Left ventricle myocardium superior (tissue), 1 donor: ENCODE measurements around the gene OSBPL5. TPM values are rescaled to one million over a fixed set of nuclear protein-coding genes. Genes with fewer than 3 reads are reported as not detected.

ENCODE experiments used
- ATAC-seq: fragments of 200-7000 bp; cut with Tn5 transposase; one replicate; pipeline ENCODE4 v1.9.1; 2020; ENCODE audit warnings: mild to moderate bottlenecking, moderate library complexity
- DNase-seq: peaks from one replicate; pipeline ENCODE4 v3.0.0-alpha.2; 2020
- intact Hi-C: fragments of 100-400 bp; cut with micrococcal nuclease; formaldehyde crosslinking; loops from one replicate; pipeline ENCODE4 v1.11.0; 2022
- total RNA-seq: library from RNA; stranded (reverse); fragmentation: NEBNext Ultra II Directional; extraction: Animal tissue kit (Norgen Biotek cat#: 25700); gene quantifications from one replicate; pipeline ENCODE4 v1.2.1, GENCODE V29; 2021
- donor health status: DM: no; HTN: yes; CAD: no; lungs with severe emphysema.

OSBPL5 gene
- total RNA-seq, 1 donor from 2014 or later: 15.9 TPM

DNA sequence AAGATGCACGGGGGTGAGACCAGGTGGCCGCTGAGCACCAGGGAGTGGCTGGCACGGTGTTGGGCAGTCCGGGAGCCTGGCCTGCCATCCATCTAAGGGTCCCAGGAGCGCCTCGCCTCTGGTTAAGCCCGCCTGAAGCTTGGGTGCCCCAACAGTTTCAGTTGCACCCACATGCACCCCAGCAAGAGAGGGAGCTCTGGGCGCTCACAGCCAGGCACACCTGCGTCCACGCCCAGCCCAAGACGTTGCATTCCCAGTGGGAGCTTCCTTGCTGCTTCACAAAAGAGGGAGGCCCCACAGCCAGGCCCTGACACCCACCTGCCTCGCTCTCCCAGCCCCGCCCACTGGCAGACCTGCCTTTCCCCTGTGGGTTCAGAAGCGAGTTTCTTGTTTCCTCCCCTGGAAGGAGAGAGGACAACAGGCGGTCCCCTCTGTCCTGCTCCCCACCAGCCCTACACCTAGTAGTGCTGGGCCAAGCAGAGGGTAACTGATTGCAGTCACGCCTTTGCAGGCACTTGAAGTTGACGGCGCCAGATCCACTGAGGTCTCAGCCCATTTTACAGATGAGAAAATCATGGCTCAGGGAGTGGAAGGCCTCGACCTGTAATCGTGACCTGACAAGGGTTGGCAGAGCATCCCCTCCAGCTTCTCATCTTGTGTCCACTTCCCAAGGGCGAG is 35.4 kb downstream of the OSBPL5 start:
- DNase-seq (no peak), ATAC-seq (no peak)
- intact Hi-C loops: no loop called here

GRCh38 chr11:3129181-3129590 is 35.9 kb downstream of the OSBPL5 start:
- ATAC-seq (no peak), DNase-seq (peak; percentile 19)
- intact Hi-C loops: no loop called here

GRCh38 chr11:3128356-3129180 is 36.5 kb downstream of the OSBPL5 start:
- intact Hi-C loops: no loop called here
- no peak for ATAC-seq
- peak; percentile 25 for DNase-seq

- intact Hi-C loops: no loop called here
- ATAC-seq: peak; percentile 4
- DNase-seq: peak; percentile 51
Measured at GRCh38 chr11:3127706-3128355, 37.3 kb downstream of the OSBPL5 start.

GRCh38 chr11:3126901-3127691 is 38.0 kb downstream of the OSBPL5 start:
- intact Hi-C loops: no loop called here
- ATAC-seq (no peak), DNase-seq (peak; percentile 40)

DNA sequence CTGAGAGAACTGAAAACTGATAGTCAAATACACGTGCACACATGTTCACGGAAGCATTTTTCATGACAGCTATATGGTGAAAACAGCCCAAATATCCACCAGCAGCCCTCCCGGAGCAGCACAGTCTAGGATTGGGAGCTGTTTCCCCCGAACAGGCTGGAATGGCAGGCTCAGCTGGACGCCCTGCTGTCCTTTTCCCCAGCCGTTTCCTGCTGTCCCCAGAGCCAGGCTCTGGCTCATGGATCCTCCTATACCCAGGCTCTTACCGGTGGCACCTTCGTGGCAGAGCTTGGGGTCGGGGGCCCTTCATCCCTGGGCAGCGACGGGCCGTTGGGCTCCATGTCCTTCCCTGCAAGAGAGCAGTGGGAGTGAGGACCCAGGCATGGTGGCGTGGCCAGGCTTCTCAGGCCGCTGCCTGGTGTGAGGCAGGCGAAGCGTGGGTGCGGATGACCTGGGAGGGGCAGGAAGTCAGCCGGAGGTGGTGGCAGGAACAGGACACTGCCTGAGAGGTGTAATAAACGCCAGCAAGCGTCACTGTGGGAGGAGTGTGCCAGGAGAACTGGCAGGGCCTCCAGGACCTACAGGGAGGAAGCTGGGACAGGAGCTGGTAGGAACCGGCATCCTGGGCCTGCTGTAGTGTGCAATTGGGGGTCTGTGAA is 38.8 kb downstream of the OSBPL5 start:
- DNase-seq (peak; percentile 59), ATAC-seq (peak; percentile 4)
- intact Hi-C loops: no loop called here

GRCh38 chr11:3124821-3125220 is 40.3 kb downstream of the OSBPL5 start:
- no peak for ATAC-seq
- intact Hi-C loops: no loop called here

GRCh38 chr11:3123761-3124733 is 41.1 kb downstream of the OSBPL5 start:
- peak; percentile 86 for DNase-seq
- ATAC-seq: peak; percentile 78
- intact Hi-C loops: no loop called here

More at GRCh38 chr11:3124821-3125220, 40.3 kb downstream of the OSBPL5 start:
- DNase-seq: peak; percentile 23

DNA sequence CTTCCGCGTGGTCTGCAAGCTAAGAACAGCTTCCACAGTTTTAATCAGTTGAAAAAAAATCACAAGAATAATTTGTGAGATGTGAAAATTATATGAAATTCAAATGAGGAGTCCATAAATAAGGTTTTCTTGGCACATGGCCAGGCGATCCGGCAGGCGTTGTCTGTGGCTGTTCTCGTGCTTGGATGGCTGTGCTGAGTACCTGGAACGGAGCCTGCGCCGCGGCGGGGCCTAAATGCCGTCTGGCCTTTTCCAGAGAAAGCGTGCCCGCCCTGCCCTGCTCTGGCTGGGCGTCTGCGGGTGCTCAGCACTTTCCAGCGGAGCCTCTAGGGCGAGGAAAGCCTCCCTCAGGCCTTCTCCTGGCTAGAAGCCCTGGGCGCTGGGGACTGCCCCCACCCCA is 41.8 kb downstream of the OSBPL5 start:
- ATAC-seq (peak; percentile 79), DNase-seq (peak; percentile 91)
- intact Hi-C loops: no loop called here

- intact Hi-C loops: no loop called here
- DNase-seq: peak; percentile 29
- ATAC-seq: no peak
Measured at GRCh38 chr11:3122775-3123201, 42.3 kb downstream of the OSBPL5 start.

DNA sequence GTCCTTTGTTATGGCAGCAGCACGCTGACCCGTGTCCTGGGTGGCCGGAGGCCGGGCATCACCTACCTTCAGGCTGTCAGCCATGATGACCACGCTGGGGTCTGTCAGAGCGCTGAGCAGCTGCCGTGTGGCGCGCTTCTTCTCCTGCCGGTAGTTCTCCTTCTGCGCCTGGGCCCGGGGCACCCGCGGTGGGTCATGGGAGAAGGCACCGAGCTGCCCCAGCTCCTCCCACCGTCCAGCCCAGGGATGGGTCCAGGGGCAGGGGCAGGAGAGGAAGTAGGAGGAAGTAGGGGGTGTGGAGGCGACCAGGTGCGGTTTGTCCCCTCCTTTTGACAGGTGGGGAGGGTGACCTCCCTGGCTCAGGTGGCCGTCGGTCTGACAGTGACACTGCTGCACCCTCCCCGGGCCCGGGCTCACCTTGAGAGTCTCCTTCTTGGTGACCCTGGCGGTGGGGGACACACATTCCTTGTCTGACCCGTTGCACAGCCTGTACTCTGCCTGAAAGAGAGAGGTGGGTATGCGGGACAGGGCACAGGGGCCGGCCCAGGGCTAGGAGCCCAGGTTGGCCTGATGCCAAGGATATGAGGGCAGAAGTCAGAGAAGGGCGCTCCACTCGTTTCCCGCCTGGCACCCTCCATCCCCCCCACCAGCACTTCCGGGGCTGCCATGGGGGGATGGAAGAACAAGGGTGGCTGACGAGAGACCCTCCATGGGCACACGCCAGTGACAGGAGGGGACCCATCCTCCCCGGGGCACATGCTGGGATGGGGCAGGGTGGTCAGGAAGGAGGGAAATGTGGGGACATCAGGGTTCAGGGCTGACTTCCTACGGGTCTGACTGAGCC is 43.0 kb downstream of the OSBPL5 start:
- peak; percentile 34 for DNase-seq
- intact Hi-C loops: no loop called here
- no peak for ATAC-seq

DNA sequence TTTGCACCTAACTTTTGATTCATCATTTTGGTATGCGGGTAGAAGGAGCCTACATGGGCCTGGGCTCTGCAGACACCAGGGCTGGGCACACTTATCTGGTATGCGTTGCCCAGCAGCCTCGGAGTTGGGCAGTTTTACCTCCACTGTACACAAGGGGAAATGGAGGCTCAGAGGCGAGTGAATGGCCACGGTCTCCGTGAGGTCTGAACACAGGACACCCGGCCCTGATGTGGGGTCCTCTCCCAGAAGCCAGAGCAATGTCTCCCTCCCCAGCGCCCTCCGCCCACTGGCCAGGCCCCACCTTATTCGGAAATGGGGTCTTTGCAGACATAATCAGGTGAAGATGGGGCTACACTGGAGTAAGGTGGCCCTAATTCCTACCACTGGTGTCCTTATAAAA is 43.7 kb downstream of the OSBPL5 start:
- intact Hi-C loops: no loop called here

DNA sequence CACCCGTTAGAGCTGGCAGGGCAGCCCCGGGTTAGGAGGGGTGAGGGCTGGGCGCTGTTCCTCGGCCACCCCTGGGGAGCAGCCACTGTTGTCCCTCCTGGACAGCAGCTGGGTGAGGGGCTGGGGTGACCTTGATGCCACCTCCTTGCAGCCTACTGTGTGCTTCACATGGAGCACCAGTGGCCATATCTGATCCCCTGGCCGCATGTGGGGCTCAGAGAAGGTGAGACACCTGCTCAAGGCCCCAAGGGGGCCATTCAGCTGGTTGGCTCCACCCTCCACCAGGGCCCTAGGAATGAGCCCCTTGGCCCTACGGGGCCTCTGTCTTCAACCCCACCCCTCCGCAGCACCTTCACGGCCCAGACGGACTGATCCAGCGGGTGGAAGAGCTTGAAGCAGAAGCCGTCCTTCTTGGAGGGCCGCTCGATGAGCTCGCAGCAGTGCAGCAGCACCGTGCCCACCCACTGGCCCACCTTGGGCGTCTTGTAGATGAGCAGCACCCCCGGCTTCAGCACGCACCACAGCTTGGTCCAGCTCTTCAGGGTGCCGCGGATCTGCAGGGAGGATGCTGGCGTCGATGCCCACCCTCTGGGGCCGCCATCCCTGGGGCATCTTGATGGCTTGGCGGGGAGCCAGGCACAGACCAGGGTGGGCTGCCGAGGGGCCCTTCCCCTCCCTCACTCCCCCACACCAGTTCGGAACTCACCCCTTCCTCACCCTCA is 44.9 kb downstream of the OSBPL5 start:
- intact Hi-C loops: no loop called here

More for the DNA sequence above, 43.7 kb downstream of the OSBPL5 start:
- DNase-seq (no peak), ATAC-seq (no peak)

DNA sequence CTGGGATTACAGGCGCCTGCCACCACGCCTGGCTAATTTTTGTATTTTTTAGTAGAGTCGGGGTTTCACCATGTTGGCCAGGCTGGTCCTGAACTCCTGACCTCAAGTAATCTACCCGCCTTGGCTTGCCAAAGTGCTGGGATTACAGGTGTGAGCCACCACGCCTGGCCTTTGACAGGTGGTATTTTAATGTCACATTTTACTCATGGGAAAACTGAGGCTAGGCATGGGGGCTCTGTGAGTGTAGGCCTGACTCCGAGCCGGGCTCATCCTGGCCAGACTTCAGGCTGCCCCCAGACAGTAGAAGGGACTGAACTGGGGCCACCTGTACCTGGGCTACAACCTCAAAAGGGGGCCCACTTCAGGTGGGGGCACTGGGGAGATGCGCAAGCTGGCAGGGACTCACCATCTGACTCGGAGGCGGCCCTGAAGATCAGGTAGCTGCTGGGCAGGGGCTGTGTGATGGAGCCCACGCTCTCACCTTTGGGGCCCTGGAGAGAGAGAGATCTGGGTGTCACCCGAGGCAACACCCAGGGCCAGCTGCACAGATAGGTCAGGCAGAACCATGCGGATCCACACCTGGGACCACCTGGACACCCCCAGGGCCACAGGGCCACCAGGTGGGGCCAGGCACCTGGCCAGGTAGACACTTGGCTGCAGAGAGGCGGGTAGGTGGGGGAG is 45.8 kb downstream of the OSBPL5 start:
- ATAC-seq: no peak
- intact Hi-C loops: no loop called here
- DNase-seq: no peak

More for the DNA sequence above, 44.9 kb downstream of the OSBPL5 start:
- ATAC-seq: no peak
- peak; percentile 26 for DNase-seq

GRCh38 chr11:3115321-3115720 is 49.8 kb downstream of the OSBPL5 start:
- no peak for DNase-seq
- intact Hi-C loops: no loop called here
- ATAC-seq: no peak
